Measurements from ENCODE around the gene NHERF2.
"Not testable (repeated sequence)": the region's sequence is repeated elsewhere in the genome, so short reads cannot be mapped to it uniquely, and the experiment has no call there.

Gene NHERF2

GRCh38 chr16:2028620-2029220, 2.0 kb downstream of the NHERF2 start:
- no peak for DNase-seq

GRCh38 chr16:2029350-2029749, 2.6 kb downstream of the NHERF2 start:
- no peak for DNase-seq

- no peak for DNase-seq
These were observed 3.3 kb downstream of the NHERF2 start for GRCh38 chr16:2030036-2030435.

DNA sequence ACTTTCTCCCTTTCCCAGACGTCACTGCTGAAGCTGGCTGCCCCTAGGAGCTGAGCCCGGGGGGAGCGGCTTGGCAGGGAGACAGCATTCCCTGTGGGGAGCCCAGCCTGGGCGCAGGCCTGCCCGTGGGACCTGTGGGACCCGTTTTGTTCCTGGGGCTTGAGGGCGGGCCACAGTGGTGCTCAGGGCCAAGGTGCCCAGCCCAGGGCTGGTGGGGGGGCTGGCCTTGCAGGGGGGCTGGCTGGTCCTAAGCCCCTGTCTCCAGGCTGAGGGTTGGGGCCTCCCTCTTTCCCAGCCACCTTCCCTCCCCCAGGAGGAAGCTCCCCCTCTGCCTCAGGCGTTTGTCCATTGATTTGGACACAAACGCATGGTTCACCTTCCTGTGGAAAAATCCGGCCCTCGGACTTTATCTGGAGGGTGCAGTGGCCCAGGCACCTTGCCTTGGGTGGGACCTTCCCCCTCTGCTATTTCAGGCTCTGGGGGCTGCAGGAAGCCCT, 4.4 kb downstream of the NHERF2 start:
- no peak for DNase-seq

DNA sequence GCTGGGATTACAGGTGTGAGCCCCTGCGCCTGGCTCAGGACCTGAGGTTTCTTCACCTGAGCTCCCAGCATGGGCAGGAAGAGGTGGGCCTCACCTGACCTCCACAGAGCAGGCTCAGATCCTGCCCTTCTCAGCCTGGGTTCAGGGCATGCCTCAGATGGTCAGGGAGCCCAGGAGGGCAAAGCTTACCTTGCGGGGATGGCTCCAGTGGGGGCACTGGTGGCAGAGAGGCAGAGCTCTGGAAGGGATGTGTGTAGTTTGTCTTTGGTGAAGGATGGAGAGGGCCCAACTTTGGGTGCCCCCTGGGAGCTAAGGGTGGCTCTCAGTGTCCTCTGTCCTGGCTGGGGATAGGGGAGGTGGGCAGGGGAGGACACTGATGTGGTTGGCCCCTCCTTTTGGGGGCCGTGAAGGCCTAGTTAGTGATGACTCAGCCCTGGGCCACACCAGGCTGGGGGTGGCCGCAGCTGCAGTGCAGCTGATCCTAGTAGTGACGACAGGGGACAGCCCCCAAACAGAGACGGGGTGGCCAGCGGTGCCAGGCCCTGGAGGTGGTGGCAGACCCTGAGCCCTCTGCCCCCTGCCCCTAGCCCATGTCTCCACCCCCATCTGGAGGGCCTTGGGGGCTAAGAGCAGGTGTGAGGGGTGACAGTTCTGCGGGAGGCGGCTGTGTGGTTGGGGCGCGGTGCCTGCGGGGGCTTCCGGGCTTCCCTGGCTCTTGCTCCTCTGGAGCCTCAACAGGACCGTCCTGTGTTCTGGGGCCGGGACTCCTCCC, 5.8 kb downstream of the NHERF2 start:
- DNase-seq = no peak

GRCh38 chr16:2033057-2033908, 6.6 kb downstream of the NHERF2 start:
- no peak for DNase-seq

DNA sequence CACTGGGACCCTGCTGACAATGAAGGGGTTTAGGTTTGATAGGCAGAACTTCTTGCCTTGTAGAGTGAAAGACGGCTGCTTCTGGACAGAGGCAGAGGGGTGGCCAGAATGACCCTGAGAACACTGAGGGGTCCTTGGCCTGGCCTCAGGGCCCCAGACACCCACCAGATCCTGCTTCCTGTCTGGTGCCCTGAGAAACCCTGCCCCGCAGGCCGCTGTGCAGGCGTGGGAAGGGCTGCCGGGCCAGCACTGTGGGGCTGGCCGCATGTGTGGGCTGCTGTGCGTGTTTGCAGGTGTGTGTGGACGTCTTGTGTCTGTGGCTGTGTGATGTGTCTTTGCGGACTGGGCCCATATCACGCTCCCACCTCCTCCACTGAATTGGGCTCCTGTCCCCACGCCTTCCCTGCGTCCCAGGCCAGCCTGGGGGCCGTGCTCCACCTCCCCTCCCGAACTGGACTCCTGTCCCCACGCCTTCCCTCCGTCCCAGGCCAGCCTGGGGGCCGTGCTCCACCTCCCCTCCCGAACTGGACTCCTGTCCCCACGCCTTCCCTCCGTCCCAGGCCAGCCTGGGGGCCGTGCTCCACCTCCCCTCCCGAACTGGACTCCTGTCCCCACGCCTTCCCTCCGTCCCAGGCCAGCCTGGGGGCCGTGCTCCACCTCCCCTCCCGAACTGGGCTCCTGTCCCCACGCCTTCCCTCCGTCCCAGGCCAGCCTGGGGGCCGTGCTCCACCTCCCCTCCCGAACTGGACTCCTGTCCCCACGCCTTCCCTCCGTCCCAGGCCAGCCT, 7.4 kb downstream of the NHERF2 start:
- not testable (repeated sequence) for DNase-seq

- DNase-seq = no peak
These were observed 8.2 kb downstream of the NHERF2 start for GRCh38 chr16:2034696-2035430.

DNA sequence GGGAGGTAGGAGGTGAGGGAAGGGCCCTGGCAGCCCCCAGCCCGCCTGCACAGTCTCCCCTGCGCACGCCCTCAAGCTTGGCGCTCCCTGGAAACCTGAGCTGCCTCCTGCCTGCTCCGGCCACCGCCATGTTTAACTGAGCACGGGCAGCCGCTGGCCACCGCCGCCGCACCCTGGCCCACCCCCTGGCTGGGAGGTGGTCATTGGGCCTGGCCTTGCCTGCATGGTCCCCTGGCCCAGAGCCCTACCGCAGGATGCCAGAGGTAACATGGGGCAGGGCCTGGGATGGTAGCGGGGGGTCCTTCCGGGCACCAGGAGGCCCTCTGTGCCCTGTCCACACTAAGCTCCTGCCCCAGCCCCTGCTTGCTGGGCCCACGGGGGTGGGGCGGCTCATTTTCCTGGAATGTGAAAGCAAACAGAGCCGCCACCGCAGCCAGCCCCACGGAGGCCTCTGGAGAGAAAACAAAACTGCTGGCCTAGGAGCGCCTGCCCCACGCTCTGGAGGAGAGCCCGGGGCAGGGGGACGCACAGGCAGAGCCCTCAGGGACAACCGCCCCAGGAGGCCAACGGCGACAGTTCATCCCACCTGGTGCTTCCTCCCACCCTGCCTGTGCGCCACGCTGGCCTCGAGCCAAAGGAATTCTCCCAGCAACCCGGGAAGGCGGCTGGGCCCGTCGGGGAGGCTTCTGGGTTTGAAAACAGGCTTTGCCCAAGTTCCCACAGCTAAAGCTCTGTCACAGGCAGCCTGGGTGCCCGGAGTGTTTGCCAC, 8.9 kb downstream of the NHERF2 start:
- no peak for DNase-seq

DNA sequence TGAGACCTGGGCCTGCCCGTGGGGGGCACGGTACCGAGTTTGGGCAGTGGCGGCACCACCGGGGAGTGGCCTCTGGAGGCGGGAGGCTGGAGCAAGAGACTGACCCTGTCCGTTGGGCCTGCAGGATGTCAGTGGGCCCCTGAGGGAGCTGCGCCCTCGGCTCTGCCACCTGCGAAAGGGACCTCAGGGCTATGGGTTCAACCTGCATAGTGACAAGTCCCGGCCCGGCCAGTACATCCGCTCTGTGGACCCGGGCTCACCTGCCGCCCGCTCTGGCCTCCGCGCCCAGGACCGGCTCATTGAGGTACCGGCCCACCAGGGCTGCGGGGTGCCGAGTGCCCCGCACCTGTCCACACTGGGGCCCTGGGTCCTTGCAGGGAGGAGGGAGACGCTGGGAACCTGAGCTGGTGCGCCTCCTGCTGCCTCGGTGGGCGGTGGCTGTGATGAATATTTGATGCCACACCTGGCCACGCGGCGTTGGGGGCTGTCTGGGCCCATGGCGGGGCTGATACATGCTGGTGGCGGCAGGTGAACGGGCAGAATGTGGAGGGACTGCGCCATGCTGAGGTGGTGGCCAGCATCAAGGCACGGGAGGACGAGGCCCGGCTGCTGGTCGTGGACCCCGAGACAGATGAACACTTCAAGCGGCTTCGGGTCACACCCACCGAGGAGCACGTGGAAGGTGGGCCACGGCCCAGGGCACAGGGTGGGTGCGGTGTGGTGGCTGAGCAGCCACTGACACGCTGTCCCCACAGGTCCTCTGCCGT, 9.7 kb downstream of the NHERF2 start:
- DNase-seq = no peak

- DNase-seq = no peak
These were observed 10.4 kb downstream of the NHERF2 start for GRCh38 chr16:2037115-2037514.

GRCh38 chr16:2037647-2038381, 11.1 kb downstream of the NHERF2 start:
- no peak for DNase-seq

- DNase-seq = no peak
These were observed 11.9 kb downstream of the NHERF2 start for GRCh38 chr16:2038382-2039231.

DNA sequence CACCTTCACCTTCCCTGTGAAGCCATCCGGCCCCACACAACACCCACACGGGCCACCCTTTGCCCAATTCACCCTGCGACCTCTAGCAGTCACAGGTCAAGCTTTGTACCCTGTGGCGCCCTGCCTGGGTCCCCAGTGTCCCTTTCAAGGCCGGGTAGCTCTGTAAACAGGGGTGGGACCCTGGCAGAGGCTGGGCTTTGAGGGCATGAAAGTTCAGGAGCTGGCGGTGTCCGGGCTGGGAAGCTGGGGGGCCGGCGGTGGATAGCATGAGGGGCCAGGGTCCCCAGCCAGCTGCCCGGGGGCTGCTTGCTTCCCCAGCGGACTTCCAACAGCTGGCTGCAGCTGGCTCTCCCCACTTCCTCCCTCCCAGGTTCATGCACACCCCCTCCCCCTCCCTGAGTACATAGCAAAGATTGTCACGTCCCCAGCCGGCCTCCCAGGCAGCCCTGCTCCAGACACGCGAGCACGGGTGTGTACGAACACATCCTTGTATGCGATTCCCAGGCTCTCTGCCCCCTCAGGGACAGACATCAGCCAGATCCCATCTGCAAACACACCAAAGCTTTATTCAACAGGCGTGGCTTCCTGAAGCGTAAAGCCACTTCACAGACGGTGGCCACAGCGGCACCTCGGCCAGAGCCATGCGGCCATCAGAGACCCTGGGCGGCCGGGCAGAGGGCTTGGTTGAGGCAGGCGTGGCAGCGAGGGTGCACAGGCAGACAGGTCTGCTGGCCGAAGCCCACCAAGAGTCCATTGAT, 12.8 kb downstream of the NHERF2 start:
- no peak for DNase-seq

DNA sequence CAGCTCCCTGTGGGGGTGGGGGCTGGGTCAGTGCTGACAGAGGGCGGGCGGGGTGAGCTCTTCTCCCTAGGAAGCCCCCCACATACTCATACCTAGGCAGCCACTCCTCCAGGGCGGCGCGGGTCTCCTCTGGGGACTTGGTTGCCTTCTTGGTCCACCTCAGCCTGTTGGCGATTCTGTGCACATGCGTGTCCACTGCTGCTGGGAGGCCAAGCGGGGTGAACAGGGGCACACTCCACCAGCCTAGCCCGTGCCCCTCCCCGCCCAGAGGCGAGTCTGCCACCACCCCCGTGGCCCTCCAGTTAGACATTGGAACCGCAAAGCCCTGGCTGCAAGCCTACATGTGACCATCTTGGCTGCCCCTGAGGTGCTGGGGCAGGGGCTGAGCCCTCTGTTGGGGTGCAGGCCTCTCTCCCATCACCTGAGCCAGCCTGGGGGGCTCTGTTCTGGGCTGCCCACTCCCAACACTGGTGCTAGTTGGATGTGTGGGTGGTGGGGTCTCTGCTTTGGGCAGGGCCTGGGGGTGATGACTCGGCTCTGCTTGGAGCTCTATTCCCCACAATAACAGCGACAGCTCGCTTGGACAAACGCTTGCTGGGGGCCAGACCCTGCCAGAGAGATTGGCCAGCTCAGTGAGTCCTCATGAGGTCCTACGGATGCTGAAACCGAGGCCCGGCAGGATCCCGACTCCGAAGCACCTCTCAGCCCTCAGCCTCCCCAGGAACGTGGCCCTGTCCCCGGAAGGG, 13.5 kb downstream of the NHERF2 start:
- no peak for DNase-seq

- DNase-seq = no peak
These were observed 14.3 kb downstream of the NHERF2 start for GRCh38 chr16:2040787-2041522.

Measured in activated T-cell treated with anti-CD3 and anti-CD28 coated beads, Interleukin-2, amount 50 U/mL, for 1 hour (primary cell).